ENCODE measurements around the gene TPCN2.

Gene TPCN2

DNA sequence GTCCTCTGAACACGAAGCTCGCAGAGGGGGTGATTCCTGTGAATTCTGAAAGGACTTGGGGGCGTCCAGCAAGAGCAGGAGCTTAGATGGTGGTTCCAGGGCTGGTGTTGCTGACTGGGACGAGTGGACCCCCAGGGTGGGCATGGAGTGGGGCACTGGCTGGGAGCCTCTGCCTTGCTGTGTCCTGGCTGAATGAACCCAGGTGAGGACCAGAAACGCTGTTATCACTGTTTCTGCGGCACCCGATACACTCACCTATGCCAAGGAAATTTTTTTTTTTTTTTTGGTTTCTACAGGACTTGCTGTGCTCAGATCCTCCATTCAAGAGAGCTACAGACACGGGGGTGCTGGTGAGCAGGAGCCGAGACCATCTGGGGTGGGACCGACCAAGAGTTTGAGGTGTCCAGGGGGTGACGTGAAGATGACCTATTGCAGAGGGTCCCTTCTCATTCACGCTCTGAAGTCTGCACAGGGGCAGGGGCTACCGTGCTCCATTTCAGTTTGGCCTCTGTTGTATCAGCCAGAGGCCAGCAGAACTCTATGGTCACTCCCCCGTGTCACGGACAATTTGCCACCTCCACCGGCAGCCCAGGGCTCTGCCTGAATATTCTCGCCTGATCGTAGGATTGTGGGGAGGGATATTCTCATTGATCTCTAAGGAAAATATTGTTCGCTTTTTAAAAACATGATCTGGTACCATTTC, 110.6 kb downstream of the TPCN2 start:
- DNase-seq (no peak), ATAC-seq (ENCODE audit: insufficient read depth, low read depth) (no peak)
- TF ChIP-seq, protein P1, sequence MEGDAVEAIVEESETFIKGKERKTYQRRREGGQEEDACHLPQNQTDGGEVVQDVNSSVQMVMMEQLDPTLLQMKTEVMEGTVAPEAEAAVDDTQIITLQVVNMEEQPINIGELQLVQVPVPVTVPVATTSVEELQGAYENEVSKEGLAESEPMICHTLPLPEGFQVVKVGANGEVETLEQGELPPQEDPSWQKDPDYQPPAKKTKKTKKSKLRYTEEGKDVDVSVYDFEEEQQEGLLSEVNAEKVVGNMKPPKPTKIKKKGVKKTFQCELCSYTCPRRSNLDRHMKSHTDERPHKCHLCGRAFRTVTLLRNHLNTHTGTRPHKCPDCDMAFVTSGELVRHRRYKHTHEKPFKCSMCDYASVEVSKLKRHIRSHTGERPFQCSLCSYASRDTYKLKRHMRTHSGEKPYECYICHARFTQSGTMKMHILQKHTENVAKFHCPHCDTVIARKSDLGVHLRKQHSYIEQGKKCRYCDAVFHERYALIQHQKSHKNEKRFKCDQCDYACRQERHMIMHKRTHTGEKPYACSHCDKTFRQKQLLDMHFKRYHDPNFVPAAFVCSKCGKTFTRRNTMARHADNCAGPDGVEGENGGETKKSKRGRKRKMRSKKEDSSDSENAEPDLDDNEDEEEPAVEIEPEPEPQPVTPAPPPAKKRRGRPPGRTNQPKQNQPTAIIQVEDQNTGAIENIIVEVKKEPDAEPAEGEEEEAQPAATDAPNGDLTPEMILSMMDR (IDR thresholded peaks at IDR 0.05; ENCODE audit: borderline replicate concordance, extremely low read depth, low read length, poor library complexity, severe bottlenecking), result no peak
- no peak for TF ChIP-seq EZH2 (IDR thresholded peaks at IDR 0.05; ENCODE audit: borderline replicate concordance, low read depth, low read length, severe bottlenecking)
- peaks cover 4% of the 10 kb centered on the region for H3K27me3 ChIP-seq (ENCODE audit: insufficient read depth, low read length, poor library complexity)
- no peak overlapping the region for H3K27ac ChIP-seq (ENCODE audit: low read length)
- H3K79me2 ChIP-seq (ENCODE audit: insufficient read depth, low read length), result no peaks in the 10 kb centered on the region
- no peak overlapping the region for H2AFZ ChIP-seq (ENCODE audit: low read depth, low read length)
- no peak overlapping the region for H3K4me3 ChIP-seq (ENCODE audit: low read depth in 1 of 2, low read length in 2 of 2)
- no peak overlapping the region for H3K4me2 ChIP-seq (ENCODE audit: insufficient read depth, low read length)
- no peaks in the 10 kb centered on the region for H3K9me3 ChIP-seq (ENCODE audit: insufficient read depth, low read length, severe bottlenecking)
- H4K20me1 ChIP-seq (ENCODE audit: insufficient read depth, low read length), result no peaks in the 10 kb centered on the region
- H3K36me3 ChIP-seq (ENCODE audit: insufficient read depth, low read length), result no peaks in the 10 kb centered on the region
- H3K9ac ChIP-seq (ENCODE audit: low read depth, low read length), result no peak overlapping the region
- no peaks in the 10 kb centered on the region for H3K4me1 ChIP-seq (ENCODE audit: insufficient read depth, low read length)

DNA sequence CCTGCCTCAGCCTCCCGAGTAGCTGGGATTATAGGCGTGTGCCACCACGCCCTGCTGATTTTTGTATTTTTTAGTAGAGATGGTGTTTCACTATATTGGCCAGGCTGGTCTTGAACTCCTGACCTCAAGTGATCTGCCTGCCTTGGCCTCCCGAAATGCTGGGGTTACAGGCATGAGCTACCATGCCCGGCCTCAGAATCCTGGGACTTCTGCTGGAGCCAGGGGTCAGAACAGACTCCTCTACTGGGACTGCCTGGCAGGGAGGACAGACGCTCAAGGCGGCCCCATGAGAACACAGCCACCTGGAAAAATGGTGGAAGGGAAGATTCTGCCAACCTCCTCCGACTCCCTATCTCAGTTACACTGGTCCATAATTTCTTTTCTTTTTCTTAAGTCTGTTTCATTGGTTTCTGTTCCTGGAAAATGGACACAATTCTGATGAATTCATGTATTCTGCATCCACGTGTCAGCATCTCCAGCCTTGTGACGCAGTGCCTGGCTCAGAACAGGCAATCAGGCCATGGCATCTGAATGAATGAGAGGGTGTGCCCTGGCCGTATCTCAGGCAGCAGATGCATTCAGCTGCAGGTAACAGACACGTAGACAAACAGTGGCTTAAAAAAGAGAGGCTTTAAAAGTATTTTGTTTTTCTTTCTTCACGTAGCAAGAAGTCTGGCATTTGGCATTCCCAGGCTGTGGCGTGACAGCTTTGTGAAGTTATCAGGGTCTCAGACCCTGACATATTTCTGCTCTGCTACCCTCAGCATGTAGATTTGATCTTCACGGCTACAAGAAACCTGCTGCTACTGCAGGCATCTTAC, 111.8 kb downstream of the TPCN2 start:
- Histone ChIP-seq H3K27ac (ENCODE audit: low read length) (no peak overlapping the region), H2AFZ (ENCODE audit: low read depth, low read length) (no peak overlapping the region), H3K4me1 (ENCODE audit: insufficient read depth, low read length) (no peaks in the 10 kb centered on the region), H3K27me3 (ENCODE audit: insufficient read depth, low read length, poor library complexity) (peaks cover 4% of the 10 kb centered on the region), H3K4me3 (ENCODE audit: low read depth in 1 of 2, low read length in 2 of 2) (no peak overlapping the region), H3K9ac (ENCODE audit: low read depth, low read length) (no peak overlapping the region), H3K9me3 (ENCODE audit: insufficient read depth, low read length, severe bottlenecking) (no peaks in the 10 kb centered on the region), H3K36me3 (ENCODE audit: insufficient read depth, low read length) (no peaks in the 10 kb centered on the region), H3K4me2 (ENCODE audit: insufficient read depth, low read length) (no peak overlapping the region), H3K79me2 (ENCODE audit: insufficient read depth, low read length) (no peaks in the 10 kb centered on the region), H4K20me1 (ENCODE audit: insufficient read depth, low read length) (no peaks in the 10 kb centered on the region)
- TF ChIP-seq, protein P1 (IDR thresholded peaks at IDR 0.05; ENCODE audit: borderline replicate concordance, extremely low read depth, low read length, poor library complexity, severe bottlenecking), result no peak
- TF ChIP-seq EZH2 (IDR thresholded peaks at IDR 0.05; ENCODE audit: borderline replicate concordance, low read depth, low read length, severe bottlenecking), result no peak
- DNase-seq, result no peak
- ATAC-seq (ENCODE audit: insufficient read depth, low read depth), result no peak

DNA sequence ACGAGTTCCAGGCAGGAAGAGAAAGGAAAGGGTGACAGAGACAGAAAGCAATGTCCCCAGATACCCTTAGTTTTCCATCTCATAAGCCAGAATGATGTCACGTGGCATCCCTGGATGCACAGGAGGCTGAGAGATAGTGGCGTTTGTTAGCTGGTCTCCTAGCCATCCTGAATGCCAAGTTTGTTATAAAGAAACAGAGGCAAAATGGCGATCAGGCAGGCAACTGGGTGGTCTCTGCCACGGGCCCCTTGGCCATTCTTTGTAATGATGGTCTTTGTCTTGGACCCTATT, 112.3 kb downstream of the TPCN2 start:
- H3K9ac ChIP-seq (ENCODE audit: low read depth, low read length), result no peak overlapping the region
- no peaks in the 10 kb centered on the region for H3K36me3 ChIP-seq (ENCODE audit: insufficient read depth, low read length)
- H3K4me2 ChIP-seq (ENCODE audit: insufficient read depth, low read length), result no peak overlapping the region
- peaks cover 4% of the 10 kb centered on the region for H3K27me3 ChIP-seq (ENCODE audit: insufficient read depth, low read length, poor library complexity)
- H3K4me1 ChIP-seq (ENCODE audit: insufficient read depth, low read length), result no peaks in the 10 kb centered on the region
- TF ChIP-seq, protein P1 (IDR thresholded peaks at IDR 0.05; ENCODE audit: borderline replicate concordance, extremely low read depth, low read length, poor library complexity, severe bottlenecking), result no peak
- TF ChIP-seq EZH2 (IDR thresholded peaks at IDR 0.05; ENCODE audit: borderline replicate concordance, low read depth, low read length, severe bottlenecking), result no peak
- H3K27ac ChIP-seq (ENCODE audit: low read length), result no peak overlapping the region
- H3K4me3 ChIP-seq (ENCODE audit: low read depth in 1 of 2, low read length in 2 of 2), result no peak overlapping the region
- H3K79me2 ChIP-seq (ENCODE audit: insufficient read depth, low read length), result no peaks in the 10 kb centered on the region
- no peak for DNase-seq
- H2AFZ ChIP-seq (ENCODE audit: low read depth, low read length), result no peak overlapping the region
- H3K9me3 ChIP-seq (ENCODE audit: insufficient read depth, low read length, severe bottlenecking), result no peaks in the 10 kb centered on the region
- no peak for ATAC-seq (ENCODE audit: insufficient read depth, low read depth)
- no peaks in the 10 kb centered on the region for H4K20me1 ChIP-seq (ENCODE audit: insufficient read depth, low read length)

Measured in DND-41 (cell line).